ENCODE results near the gene EFNA3. TPM values are rescaled to one million over a fixed set of nuclear protein-coding genes. Genes with fewer than 3 reads are reported as not detected.

Gene EFNA3
- total RNA-seq, 1 experiment from 2014 or later, result 12.5 TPM

GRCh38 chr1:155070721-155071569 is 7.7 kb upstream of the EFNA3 start (continued):
- TF ChIP-seq, protein P1, sequence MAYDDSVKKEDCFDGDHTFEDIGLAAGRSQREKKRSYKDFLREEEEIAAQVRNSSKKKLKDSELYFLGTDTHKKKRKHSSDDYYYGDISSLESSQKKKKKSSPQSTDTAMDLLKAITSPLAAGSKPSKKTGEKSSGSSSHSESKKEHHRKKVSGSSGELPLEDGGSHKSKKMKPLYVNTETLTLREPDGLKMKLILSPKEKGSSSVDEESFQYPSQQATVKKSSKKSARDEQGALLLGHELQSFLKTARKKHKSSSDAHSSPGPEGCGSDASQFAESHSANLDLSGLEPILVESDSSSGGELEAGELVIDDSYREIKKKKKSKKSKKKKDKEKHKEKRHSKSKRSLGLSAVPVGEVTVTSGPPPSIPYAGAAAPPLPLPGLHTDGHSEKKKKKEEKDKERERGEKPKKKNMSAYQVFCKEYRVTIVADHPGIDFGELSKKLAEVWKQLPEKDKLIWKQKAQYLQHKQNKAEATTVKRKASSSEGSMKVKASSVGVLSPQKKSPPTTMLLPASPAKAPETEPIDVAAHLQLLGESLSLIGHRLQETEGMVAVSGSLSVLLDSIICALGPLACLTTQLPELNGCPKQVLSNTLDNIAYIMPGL (CRISPR knock-in tag; IDR thresholded peaks at IDR 0.05), result 0 out of 2 replicates have a peak, but pooled peaks have one; percentile 35
- TF ChIP-seq MLX (CRISPR knock-in tag; IDR thresholded peaks at IDR 0.05) (no peak), ZNF671 (CRISPR knock-in tag; IDR thresholded peaks at IDR 0.05) (no peak), MAX (CRISPR knock-in tag; IDR thresholded peaks at IDR 0.05) (peak; percentile 75), TEAD4 (CRISPR knock-in tag; IDR thresholded peaks at IDR 0.05) (no peak), ELF4 (CRISPR knock-in tag; IDR thresholded peaks at IDR 0.05; ENCODE audit: low read depth) (no peak), CTCF (IDR thresholded peaks at IDR 0.05) (peak; percentile 52; the same call in 1 of the 2 replicates), TP53 (CRISPR knock-in tag; IDR thresholded peaks at IDR 0.05) (no peak), ZNF281 (CRISPR knock-in tag; IDR thresholded peaks at IDR 0.05) (no peak), ZBTB43 (CRISPR knock-in tag; IDR thresholded peaks at IDR 0.05) (no peak), CREB1 (CRISPR knock-in tag; IDR thresholded peaks at IDR 0.05) (no peak), JAZF1 (CRISPR knock-in tag; IDR thresholded peaks at IDR 0.05) (no peak), FOXP4 (CRISPR knock-in tag; IDR thresholded peaks at IDR 0.05) (no peak)
- TF ChIP-seq, protein P2, sequence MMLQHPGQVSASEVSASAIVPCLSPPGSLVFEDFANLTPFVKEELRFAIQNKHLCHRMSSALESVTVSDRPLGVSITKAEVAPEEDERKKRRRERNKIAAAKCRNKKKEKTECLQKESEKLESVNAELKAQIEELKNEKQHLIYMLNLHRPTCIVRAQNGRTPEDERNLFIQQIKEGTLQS (CRISPR knock-in tag; conservative IDR thresholded peaks at IDR 0.05), result no peak
- TF ChIP-seq, protein P3, sequence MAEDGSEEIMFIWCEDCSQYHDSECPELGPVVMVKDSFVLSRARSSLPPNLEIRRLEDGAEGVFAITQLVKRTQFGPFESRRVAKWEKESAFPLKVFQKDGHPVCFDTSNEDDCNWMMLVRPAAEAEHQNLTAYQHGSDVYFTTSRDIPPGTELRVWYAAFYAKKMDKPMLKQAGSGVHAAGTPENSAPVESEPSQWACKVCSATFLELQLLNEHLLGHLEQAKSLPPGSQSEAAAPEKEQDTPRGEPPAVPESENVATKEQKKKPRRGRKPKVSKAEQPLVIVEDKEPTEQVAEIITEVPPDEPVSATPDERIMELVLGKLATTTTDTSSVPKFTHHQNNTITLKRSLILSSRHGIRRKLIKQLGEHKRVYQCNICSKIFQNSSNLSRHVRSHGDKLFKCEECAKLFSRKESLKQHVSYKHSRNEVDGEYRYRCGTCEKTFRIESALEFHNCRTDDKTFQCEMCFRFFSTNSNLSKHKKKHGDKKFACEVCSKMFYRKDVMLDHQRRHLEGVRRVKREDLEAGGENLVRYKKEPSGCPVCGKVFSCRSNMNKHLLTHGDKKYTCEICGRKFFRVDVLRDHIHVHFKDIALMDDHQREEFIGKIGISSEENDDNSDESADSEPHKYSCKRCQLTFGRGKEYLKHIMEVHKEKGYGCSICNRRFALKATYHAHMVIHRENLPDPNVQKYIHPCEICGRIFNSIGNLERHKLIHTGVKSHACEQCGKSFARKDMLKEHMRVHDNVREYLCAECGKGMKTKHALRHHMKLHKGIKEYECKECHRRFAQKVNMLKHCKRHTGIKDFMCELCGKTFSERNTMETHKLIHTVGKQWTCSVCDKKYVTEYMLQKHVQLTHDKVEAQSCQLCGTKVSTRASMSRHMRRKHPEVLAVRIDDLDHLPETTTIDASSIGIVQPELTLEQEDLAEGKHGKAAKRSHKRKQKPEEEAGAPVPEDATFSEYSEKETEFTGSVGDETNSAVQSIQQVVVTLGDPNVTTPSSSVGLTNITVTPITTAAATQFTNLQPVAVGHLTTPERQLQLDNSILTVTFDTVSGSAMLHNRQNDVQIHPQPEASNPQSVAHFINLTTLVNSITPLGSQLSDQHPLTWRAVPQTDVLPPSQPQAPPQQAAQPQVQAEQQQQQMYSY (CRISPR knock-in tag; IDR thresholded peaks at IDR 0.05), result no peak
